Measurements from ENCODE around the gene NHLRC4.

DNA sequence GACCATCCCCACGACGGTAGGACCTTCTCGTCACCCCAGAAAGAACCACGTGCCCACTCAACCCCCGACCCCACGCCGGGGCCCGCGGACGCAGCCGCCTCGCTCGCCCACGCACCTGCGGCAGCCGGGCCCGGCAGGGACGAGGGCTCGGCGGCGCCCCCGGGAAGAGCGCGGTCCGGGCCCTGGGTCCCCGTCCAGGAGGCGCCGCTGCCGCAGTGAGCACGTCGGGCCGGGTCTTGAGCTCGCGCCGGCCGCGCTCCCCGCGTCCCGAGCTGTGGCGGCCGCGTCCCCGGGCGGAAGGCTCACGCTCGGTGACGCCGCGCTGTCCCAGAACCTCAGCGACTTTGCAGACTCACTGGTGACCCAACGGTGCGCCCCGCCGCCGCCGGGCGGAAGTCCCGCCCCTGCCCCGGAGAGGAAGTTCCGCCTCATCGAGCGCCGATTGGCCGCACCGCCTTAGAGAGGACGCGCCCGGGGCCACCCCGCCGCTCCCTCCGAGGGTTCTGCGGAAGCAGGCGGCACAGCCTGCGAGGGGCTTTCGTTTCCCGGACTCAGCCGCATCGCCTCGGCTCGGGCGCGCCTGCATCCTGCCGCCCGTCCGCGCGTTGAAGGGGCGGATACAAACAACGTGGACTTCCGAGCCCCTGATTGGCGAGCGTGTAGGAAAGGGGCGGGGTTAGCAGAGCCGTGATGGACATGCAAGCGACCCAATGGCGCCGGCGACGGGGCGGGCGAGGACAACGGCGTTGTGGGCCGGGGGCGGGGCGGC, 22.3 kb downstream of the NHLRC4 start:
- no peak for TF ChIP-seq PKNOX1 (IDR thresholded peaks at IDR 0.05)
- no peak for TF ChIP-seq FOXM1 (IDR thresholded peaks at IDR 0.05; ENCODE audit: borderline replicate concordance)
- no peak for TF ChIP-seq BHLHE40 (IDR thresholded peaks at IDR 0.05; ENCODE audit: borderline replicate concordance)
- no peak for TF ChIP-seq ARNT (IDR thresholded peaks at IDR 0.05)
- TF ChIP-seq ZNF384 (IDR thresholded peaks at IDR 0.05) = no peak
- TF ChIP-seq SP1 (IDR thresholded peaks at IDR 0.05) = no peak

All from HEK293T (cell line).